GM18498 (cell line): Measurements from ENCODE around the gene CNOT2.
"Not testable (repeated sequence)": the region's sequence is repeated elsewhere in the genome, so short reads cannot be mapped to it uniquely, and the experiment has no call there.

Experiments used
- ATAC-seq: cut with Tn5 transposase; IDR thresholded peaks from one replicate; pipeline ENCODE4 v1.9.1; 2021; ENCODE audit warnings: mild to moderate bottlenecking, moderate library complexity; ENCODE audit not compliant: unreplicated experiment

CNOT2 gene

GRCh38 chr12:70304684-70305555 is 61.7 kb downstream of the CNOT2 start:
- not testable (repeated sequence) for ATAC-seq

GRCh38 chr12:70305794-70306193 is 62.6 kb downstream of the CNOT2 start:
- ATAC-seq: no peak

DNA sequence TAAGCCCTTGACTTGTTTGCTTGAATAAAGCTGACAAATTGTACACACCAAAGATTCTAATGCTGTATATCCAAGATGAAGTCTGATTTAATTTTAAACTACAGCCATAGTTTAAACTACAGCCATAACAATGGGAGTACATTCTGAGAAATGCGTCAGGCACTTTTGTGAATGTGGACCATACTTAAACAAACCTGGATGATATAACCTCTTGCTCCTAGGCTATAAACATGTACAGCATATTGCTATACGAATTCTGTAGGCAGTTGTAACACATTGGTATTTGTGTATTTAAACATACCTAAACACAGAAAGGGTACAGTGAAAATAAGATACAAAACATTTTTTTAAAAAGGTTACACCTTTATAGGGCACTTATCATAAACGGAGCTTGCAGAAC is 63.4 kb downstream of the CNOT2 start:
- ATAC-seq: no peak

GRCh38 chr12:70307868-70308267 is 64.6 kb downstream of the CNOT2 start:
- ATAC-seq: no peak

- no peak for ATAC-seq
Measured at GRCh38 chr12:70309348-70309747, 66.1 kb downstream of the CNOT2 start.

DNA sequence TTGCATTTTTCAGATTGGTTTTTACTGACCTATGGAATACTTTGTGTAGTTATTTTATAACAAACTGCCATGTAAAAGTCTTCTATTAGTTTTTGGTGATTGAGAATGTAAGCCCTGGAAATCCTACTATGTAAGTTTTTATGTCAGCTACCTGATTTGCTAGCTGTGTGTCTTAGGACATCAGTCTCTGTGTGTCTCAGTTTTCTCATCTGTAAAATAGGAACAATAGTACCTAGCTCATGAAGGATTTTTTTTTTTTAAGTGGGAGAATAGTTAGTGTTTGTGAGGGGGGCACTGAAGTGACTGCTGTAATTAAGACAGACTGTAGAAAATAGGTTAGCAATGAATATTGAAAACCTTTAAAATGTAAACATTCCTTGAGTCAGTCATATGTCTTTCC is 70.9 kb downstream of the CNOT2 start:
- ATAC-seq: no peak

- ATAC-seq: peak; percentile 95
Measured at GRCh38 chr12:70317781-70318180, 74.5 kb downstream of the CNOT2 start.

GRCh38 chr12:70319605-70320004 is 76.4 kb downstream of the CNOT2 start:
- no peak for ATAC-seq

GRCh38 chr12:70321191-70321590 is 78.0 kb downstream of the CNOT2 start:
- no peak for ATAC-seq

GRCh38 chr12:70327541-70327940 is 84.3 kb downstream of the CNOT2 start:
- ATAC-seq: no peak

GRCh38 chr12:70329728-70330127 is 86.5 kb downstream of the CNOT2 start:
- ATAC-seq: no peak

DNA sequence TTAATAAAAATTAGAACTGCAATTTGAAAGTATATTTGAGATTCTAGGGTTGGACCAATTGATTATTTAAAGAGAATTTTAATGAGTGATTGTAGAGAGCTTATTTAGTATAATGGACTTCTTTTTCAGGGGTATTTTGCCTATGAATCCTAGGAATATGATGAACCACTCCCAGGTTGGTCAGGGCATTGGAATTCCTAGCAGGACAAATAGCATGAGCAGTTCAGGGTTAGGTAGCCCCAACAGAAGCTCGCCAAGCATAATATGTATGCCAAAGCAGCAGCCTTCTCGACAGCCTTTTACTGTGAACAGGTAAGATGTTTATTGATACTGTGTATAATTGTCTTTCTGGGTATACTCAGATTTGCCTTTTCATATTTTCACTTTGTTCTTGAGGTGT is 86.9 kb downstream of the CNOT2 start:
- no peak for ATAC-seq

GRCh38 chr12:70332236-70332635 is 89.0 kb downstream of the CNOT2 start:
- no peak for ATAC-seq

DNA sequence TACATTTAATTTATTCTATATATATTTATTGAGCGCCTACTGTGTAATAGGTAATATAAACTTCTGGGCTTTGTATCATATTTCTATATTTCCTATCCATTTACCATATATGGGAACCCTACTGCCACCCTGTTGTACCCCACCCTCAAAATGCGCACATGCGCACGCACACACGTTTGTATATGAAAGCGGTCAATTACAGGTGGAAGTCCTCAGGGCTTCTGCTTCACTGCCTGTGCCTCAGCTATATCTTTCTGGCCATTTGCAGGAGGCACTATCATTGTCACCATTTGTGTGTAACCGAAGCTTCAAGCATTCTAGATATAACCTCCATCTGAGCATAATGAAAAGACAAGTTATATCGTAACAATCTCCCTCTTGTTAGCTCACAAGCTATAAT is 91.5 kb downstream of the CNOT2 start:
- no peak for ATAC-seq

DNA sequence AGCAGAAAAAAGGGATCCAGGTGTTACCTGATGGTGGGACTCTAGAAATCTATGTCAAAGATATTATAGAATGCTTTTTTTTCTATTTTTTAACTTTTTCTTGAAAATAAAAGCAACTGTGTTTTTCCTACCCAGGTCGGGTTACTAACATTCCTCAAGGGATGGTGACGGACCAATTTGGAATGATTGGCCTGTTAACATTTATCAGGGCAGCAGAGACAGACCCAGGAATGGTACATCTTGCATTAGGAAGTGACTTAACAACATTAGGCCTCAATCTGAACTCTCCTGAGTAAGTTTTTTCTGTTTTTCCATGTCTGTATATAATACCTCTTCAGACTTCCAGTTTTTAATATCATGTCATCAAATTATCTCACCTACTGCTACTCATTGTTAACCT is 95.3 kb downstream of the CNOT2 start:
- ATAC-seq: no peak

GRCh38 chr12:70351076-70351475 is 107.8 kb downstream of the CNOT2 start:
- ATAC-seq: no peak

DNA sequence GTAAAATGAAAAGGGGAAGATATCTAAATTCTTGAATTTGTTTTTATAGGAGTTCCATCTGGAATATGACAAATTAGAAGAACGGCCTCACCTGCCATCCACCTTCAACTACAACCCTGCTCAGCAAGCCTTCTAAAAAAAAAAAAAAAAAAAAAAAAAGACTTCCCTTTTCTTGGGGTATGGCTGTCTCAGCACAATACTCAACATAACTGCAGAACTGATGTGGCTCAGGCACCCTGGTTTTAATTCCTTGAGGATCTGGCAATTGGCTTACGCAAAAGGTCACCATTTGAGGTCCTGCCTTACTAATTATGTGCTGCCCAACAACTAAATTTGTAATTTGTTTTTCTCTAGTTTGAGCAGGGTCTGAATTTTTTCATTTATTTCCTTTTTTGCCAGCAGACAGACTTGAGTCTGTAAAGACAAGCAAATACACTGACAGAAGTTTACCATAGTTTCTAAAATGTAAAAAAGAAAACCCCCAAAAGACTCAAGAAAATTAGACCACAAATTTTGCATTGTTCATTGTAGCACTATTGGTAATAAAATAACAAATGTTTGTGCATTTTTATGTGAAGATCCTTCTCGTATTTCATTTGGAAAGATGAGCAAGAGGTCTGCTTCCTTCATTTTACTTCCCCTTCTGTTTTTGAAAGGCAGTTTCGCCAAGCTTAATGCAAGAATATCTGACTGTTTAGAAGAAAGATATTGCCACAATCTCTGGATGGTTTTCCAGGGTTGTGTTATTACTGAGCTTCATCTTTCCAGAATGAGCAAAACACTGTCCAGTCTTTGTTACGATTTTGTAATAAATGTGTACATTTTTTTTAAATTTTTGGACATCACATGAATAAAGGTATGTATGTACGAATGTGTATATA is 110.8 kb downstream of the CNOT2 start:
- no peak for ATAC-seq

DNA sequence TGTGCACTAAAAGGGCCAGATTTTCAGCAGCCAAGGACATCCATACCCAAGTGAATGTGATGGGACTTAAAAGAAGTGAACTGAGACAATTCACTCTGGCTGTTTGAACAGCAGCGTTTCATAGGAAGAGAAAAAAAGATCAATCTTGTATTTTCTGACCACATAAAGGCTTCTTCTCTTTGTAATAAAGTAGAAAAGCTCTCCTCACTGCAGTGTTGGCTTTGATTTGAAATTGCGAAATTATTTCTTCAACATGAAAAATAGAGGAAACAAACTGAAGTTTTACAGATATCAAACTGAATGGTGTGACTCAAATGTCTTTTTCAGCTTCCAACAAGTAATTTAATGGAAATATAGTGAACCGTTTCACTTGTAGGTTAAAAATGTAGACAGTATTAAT is 111.6 kb downstream of the CNOT2 start:
- no peak for ATAC-seq

GRCh38 chr12:70355972-70356371 is 112.7 kb downstream of the CNOT2 start:
- no peak for ATAC-seq

DNA sequence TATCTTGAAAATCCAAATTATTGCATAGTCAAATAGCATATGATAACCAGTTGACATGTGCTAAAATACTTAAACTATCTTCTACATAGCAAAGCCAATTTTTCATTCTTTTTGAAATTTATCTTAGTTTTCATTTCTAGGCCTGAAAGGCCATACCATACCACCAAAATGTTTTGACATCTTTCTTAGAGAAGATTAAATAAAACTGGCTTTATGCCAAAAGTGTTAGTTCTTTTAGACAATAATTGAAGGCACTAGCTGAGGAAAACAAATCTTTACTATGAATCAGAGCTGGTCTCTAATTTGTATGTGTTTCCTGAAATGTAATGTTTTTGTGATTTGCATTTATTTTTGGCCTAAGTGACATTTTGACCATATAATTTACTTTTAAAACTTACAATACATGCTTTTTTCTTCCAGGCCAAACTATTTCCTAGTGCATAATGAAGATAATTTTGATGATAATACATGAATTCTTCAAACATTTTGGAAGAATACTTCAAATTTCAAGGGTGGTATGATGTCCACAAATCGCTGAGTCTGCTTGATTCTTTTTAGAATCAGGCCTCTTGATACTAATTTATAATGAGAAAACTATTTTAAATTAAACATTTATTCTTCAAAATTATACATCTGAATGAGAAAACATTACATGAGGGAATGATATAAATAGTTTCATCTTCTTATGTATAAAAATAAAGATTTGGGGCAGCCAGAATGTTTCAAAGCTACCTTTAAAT is 116.4 kb downstream of the CNOT2 start:
- ATAC-seq: no peak

DNA sequence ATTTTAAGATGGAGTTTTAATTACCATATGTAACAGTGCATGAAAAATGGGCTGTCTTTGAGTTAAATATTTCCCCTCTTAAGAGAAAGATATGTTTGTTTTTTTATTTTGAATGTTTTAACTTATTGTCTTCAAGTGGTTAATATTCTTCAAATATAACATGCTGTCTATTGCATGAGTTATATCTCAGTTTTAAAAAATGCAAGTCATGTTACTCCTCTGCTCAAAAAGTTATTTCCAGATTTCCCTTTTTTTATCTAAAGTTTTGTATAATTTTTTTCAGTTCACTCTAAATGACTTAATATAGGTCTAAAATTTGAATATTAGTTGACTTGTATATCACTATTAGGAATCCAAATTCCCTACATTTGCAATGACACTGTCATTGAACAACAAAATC is 117.0 kb downstream of the CNOT2 start:
- no peak for ATAC-seq
